ENCODE data around the gene DNAJB7. TPM values are rescaled to one million over a fixed set of nuclear protein-coding genes. Genes with fewer than 3 reads are reported as not detected.
"Not testable (repeated sequence)": the region's sequence is repeated elsewhere in the genome, so short reads cannot be mapped to it uniquely, and the experiment has no call there.

Gene DNAJB7
- total RNA-seq, 1 donor from 2014 or later, result not detected

GRCh38 chr22:40878922-40879321 is 17.0 kb upstream of the DNAJB7 start:
- H3K4me3 ChIP-seq (ENCODE audit: low read depth, low read length), result no peak overlapping the region
- no peak for DNase-seq (ENCODE audit: low read depth)
- TF ChIP-seq CTCF (conservative IDR thresholded peaks at IDR 0.05; ENCODE audit: low read depth, low read length), result no peak

DNA sequence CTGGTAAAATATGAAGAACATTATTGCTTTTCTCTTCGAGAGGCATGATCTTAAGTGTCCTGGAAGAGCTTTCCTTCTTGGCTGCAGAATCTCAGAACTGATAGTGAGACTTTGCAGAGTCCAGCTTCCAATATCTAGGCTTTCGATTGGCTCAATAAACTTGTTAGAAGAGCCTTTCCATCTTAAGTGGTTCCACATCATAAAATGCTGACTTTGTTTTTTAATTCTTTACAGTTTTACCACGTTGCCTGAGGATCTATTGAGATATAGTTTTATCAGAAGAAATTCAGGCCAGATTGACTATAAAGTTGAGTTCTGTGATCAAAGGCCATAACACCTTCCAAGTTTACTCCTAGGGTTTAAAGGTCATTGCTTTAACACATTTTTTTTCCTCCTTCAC is 15.6 kb upstream of the DNAJB7 start:
- TF ChIP-seq CTCF (conservative IDR thresholded peaks at IDR 0.05; ENCODE audit: low read depth, low read length), result no peak
- DNase-seq (ENCODE audit: low read depth), result no peak
- no peak overlapping the region for H3K4me3 ChIP-seq (ENCODE audit: low read depth, low read length)

DNA sequence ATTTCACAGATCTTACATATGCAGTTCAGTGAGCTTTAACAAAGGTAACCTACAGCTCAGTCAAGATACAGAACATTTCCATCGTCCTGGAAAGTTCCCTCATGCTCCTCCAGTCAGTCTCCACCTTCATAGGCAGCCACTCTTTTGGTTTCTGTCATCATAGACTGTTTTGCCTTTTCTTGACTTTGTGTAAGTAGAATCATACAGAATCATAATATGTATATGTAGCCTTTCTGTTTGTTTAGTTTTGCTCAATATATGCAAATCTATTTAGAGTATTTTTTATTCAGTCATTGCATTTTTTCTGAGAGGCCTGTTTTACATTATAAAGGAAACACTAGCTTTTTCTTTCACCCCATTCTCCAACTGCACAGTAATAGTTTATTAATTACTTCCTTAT is 15.0 kb upstream of the DNAJB7 start:
- no peak for DNase-seq (ENCODE audit: low read depth)
- no peak for TF ChIP-seq CTCF (conservative IDR thresholded peaks at IDR 0.05; ENCODE audit: low read depth, low read length)
- H3K4me3 ChIP-seq (ENCODE audit: low read depth, low read length), result no peak overlapping the region

- no peak for TF ChIP-seq CTCF (conservative IDR thresholded peaks at IDR 0.05; ENCODE audit: low read depth, low read length)
- H3K4me3 ChIP-seq (ENCODE audit: low read depth, low read length), result no peak overlapping the region
- no peak for DNase-seq (ENCODE audit: low read depth)
These were observed 13.2 kb upstream of the DNAJB7 start for GRCh38 chr22:40875111-40875510.

- H3K4me3 ChIP-seq (ENCODE audit: low read depth, low read length), result no peak overlapping the region
- no peak for DNase-seq (ENCODE audit: low read depth)
- no peak for TF ChIP-seq CTCF (conservative IDR thresholded peaks at IDR 0.05; ENCODE audit: low read depth, low read length)
These were observed 12.1 kb upstream of the DNAJB7 start for GRCh38 chr22:40874016-40874415.

DNA sequence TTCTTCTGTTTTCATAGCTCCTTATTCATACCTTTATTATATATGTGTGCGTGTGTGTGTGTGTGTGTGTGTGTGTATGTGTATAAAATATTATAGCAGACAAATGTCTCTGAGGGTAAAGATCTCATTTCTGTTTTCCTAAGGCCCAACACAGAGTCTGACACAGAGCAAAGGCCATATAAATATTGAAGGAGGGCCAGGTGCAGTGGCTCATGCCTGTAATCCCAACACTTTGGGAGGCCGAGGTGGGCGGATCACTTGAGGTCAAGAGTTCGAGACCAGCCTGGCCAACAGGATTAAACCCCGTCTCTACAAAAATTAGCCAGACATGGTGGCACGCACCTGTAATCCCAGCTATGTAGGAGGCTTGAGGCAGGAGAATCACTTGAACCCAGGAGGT is 6.5 kb upstream of the DNAJB7 start:
- not testable (repeated sequence) for DNase-seq (ENCODE audit: low read depth); H3K4me3 ChIP-seq (ENCODE audit: low read depth, low read length)

- no peak for DNase-seq (ENCODE audit: low read depth)
- no peak for TF ChIP-seq CTCF (conservative IDR thresholded peaks at IDR 0.05; ENCODE audit: low read depth, low read length)
- no peak overlapping the region for H3K4me3 ChIP-seq (ENCODE audit: low read depth, low read length)
These were observed 5.2 kb upstream of the DNAJB7 start for GRCh38 chr22:40867109-40867508.

GRCh38 chr22:40862537-40862936 is 624 bp upstream of the DNAJB7 start:
- TF ChIP-seq CTCF (conservative IDR thresholded peaks at IDR 0.05; ENCODE audit: low read depth, low read length), result no peak
- DNase-seq (ENCODE audit: low read depth), result no peak
- H3K4me3 ChIP-seq (ENCODE audit: low read depth, low read length), result no peak overlapping the region

Data from epithelial cell of proximal tubule (primary cell).